NCI-H345 treated with DMSO at 0.1 percent for 48 hours (cell line): ENCODE results near the gene SLC7A7.
"Not testable (repeated sequence)": the region's sequence is repeated elsewhere in the genome, so short reads cannot be mapped to it uniquely, and the experiment has no call there.

Source experiments
- DNase-seq: peaks from one replicate; lab custom pipeline; 2025; ENCODE audit not compliant: unreplicated experiment; lab: John Stamatoyannopoulos, UW

Gene SLC7A7

GRCh38 chr14:22844221-22845102 is 29.2 kb upstream of the SLC7A7 start:
- DNase-seq = no peak

DNA sequence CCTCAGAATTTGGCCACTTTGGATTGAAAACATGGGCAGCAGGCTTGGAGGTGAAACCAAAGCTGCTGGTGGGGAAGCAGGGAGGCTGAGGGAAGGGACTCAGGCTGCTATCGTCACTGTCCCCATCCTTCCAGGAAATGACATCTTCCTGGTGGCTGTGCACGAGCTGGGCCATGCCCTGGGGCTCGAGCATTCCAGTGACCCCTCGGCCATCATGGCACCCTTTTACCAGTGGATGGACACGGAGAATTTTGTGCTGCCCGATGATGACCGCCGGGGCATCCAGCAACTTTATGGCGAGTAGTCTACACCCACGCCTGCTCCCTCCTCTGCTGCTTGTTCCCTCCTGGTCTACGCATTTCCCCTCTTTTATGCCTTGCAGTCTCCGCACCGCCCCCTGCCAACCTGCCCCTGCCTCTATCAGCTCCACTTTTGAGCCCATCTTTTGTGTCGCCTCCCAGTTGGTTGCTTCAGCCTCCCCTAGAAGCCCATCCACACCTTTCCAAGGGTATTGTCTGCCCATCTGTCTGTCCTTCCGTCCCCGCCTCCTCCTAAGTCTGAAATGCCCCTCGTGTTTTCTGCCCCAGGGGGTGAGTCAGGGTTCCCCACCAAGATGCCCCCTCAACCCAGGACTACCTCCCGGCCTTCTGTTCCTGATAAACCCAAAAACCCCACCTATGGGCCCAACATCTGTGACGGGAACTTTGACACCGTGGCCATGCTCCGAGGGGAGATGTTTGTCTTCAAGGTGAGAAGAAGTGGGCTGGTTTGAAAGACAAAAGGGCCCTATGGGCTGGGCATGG is 28.1 kb upstream of the SLC7A7 start:
- no peak for DNase-seq

DNA sequence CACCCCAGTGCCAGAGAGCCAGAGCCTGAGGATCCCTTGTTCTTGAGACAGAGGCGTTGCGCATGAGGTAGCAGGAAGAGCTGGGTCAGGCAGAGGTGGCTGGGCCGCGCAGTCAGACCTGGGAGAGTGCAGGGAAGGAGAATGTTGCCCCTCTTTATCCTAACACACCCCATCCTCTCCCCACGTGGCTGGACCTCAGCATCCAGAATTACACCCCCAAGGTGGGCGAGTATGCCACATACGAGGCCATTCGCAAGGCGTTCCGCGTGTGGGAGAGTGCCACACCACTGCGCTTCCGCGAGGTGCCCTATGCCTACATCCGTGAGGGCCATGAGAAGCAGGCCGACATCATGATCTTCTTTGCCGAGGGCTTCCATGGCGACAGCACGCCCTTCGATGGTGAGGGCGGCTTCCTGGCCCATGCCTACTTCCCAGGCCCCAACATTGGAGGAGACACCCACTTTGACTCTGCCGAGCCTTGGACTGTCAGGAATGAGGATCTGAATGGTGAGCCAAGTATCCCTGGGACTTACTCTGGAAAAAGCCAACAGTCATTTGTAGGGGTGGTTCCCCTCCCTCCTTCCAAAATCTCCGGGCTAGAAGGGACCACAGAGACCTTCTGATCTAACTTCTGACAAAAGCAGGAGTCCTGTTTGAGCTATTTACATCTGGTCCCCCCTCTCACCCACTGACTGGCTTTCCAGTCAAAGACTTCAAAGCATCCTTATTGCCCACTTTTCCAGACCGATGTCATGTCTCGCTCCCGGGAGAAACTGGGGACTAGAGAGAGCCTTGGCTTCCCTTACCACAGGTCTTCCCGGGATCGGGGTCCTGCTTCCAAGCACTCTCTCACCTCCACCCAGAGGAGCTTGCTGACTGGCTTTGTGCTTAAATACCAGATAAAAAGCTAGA is 27.2 kb upstream of the SLC7A7 start:
- DNase-seq = no peak

DNA sequence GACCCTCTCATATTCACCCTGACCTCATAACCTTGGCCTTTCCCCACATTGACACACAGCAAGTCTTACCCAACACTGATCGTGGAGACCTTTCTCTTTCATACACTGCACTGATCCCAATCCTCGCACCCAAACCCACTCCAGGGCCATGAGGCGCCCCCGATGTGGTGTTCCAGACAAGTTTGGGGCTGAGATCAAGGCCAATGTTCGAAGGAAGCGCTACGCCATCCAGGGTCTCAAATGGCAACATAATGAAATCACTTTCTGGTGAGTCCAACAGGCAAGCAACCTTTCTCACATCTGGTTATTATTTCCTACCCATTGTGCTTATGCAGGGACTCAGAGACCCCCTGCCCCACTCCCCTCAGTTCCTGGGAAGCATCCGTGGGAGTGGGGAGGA is 26.5 kb upstream of the SLC7A7 start:
- no peak for DNase-seq

GRCh38 chr14:22841311-22841710 is 26.1 kb upstream of the SLC7A7 start:
- no peak for DNase-seq

GRCh38 chr14:22839159-22839779 is 24.0 kb upstream of the SLC7A7 start:
- DNase-seq = no peak

DNA sequence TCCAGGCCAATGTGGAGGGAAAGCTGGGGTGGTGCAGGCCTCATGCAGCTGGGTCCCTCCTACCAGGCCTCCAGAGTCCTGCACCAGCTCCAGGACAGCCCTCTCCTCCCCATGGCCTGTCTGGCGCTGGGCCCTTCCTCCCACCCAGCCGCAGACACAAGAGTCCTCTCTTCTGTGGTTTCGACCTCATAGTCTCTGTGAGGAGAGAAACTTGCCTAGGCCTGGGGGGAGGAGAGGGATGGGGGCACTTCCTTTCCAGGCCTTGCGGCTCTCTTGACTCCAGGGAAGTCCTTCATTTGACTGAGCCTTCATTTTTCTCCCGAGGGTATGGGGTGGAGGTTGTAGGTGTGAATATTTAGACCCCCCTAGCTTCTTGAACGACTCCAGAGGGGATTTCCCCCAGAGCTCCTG is 23.4 kb upstream of the SLC7A7 start:
- DNase-seq = no peak

GRCh38 chr14:22837750-22838538 is 22.7 kb upstream of the SLC7A7 start:
- DNase-seq = no peak

DNA sequence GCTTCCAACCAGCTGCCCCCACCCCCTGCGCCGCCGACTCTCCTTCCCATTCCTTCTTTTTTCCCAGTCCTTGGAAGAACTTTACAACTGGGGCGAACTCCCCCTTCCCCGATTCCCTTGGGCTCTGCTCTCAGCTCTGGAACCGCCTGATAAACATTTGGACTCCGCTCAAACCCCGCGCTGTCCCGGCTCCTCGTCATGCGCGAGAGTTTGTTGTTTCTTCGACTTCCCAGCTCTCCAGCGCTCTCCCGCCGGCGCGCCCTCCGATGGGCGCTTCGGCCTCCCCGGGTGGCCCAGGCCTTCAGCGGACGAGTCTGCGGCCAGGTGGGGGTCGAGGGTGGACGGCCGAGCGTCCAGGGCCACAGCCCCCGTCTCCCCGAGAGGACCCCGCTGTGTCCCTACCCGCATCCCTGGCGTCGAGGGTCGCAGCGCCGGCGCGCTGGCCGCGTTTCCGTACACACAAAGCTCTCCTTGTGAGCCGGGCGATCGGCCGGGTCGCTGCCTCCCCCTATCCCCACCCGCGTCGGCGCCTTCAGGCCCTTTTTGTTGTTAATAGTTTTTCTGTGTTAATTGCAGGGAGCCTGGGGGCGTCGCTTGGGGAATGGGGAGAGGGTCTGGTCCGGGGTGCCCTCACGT is 22.0 kb upstream of the SLC7A7 start:
- DNase-seq = no peak

DNA sequence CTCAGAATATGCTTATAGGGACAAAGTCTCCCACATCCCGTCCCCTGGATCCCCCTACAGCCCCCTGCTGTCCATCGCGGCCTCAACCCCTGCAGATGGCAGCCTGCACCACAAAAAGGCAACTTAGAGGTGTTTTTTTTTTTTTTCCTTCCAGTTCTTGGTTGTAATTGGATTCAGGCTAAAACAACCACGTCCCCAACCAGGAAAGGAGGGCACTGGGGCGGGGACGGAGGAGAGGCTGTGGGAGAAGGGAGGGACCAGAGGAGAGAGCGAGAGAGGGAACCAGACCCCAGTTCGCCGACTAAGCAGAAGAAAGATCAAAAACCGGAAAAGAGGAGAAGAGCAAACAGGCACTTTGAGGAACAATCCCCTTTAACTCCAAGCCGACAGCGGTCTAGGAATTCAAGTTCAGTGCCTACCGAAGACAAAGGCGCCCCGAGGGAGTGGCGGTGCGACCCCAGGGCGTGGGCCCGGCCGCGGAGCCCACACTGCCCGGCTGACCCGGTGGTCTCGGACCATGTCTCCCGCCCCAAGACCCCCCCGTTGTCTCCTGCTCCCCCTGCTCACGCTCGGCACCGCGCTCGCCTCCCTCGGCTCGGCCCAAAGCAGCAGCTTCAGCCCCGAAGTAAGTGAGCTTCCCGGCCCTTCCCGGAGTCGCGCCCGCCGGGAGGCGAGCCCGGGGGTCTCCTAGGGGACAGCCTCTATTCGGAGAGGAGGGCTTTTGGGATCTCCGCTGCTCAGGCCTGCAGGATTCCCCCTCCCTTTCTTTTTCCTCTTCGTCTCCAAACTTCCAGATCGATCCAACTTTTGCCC is 21.3 kb upstream of the SLC7A7 start, which contains the start of gene MMP14:
MMP14 (plus strand) TSS at position 285 of the 813 bp plus-strand sequence; CDS start at position 518, 233 bp downstream.
- no peak for DNase-seq

GRCh38 chr14:22835505-22835904 is 20.3 kb upstream of the SLC7A7 start:
- DNase-seq = no peak

GRCh38 chr14:22830443-22831010 is 15.3 kb upstream of the SLC7A7 start:
- no peak for DNase-seq

- DNase-seq = peak; percentile 87
Observed at GRCh38 chr14:22829661-22830442, 14.6 kb upstream of the SLC7A7 start, which contains the start of gene MRPL52. MRPL52 (plus strand) TSS chr14:22829887; CDS start chr14:22829913, 26 bp downstream.

GRCh38 chr14:22829076-22829660 is 13.9 kb upstream of the SLC7A7 start:
- not testable (repeated sequence) for DNase-seq

DNA sequence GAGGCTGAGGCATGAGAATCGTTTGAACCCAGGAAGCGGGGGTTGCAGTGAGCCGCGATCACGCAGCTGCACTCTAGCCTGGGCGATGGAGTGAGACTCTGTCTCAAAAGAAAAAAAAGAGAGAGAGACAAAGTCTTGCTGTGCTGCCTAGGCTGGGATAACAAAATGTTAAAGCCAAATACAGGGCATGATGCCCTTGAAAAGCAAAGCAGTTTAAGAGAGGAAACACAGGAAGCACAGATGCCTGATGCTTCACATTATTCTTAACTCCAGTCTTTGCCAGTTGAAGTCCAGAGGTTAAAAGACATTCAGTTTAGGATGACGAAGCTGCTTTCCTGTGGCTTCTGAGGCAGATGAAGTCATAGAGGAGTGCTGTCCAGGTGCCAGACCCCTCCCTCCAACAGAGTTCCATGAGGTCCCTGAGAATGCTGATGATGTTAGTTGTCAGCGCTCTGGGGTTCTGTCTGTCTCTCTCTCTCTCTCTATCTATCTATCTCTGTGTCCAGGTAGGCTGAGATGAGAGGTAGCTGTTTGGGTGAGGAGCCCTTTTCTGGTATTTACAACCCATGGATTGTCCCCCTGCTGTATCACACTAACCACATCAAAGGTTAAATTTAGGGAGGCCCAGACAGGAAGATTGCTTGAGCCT is 9.6 kb upstream of the SLC7A7 start:
- DNase-seq = no peak

- DNase-seq = no peak
Observed at GRCh38 chr14:22822571-22823098, 7.4 kb upstream of the SLC7A7 start.
